COLO668 (cell line): ENCODE results near the gene LIN28B.
"Not testable (repeated sequence)": the region's sequence is repeated elsewhere in the genome, so short reads cannot be mapped to it uniquely, and the experiment has no call there.

ENCODE experiments used
- DNase-seq: peaks from one replicate; lab custom pipeline; 2025; ENCODE audit not compliant: unreplicated experiment; lab: John Stamatoyannopoulos, UW

LIN28B gene

GRCh38 chr6:105066233-105066632 is 109.3 kb downstream of the LIN28B start:
- no peak for DNase-seq

DNA sequence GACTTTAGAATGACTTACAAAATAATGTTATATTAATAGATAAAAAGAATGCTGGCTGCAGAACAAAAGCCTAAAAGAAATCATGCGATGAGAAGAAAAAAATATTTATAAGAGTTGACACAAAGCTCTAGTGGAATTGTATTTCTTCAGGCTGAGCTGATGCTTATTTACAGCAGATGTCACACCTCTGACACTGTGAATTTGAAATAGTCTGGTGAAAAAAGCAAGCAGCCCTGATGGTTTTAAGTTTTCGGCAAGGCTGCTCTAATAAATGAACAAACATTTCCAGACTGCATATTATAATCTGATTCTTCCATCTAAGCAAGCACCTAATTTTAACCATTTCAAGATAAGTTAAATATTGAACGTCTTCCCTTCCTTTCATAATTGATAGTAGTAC is 109.9 kb downstream of the LIN28B start:
- DNase-seq = no peak

DNA sequence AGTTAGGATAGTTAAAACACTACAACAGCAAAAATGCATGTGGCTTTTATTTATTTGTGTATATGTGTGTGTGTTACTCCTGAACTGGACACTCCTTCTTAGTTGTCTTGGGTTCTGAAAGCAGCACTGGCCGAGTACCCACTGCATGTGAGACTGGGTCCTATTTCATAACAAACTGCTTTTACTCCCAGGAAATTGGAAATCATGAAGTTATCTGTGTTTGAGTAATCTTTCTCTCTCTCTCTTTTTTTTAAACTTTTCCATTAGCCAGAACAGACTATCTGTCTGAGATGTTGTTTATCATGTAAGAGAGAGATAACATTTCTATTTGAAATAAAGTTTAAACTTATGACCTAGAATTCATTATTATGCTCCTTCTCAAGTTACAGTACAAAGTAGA is 110.4 kb downstream of the LIN28B start:
- no peak for DNase-seq

DNA sequence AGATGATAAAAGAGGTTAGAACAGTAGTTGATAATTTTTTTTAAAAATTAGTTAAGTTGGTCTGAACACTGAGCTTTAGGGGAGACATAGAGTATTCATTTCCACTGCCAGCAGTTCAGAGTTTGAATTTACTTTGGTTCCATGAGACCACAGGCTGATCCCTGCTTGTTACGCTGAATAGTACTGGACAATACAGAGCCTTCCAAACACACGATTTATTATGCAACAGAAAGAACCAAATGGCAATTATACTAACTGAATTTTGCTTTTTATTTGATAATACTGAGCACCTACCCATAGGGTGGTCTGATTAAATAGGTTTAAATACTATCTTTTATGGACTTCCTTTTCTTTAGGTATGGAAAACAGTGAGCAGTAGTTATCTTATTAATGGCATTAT is 111.5 kb downstream of the LIN28B start:
- DNase-seq = no peak

- DNase-seq = no peak
Observed at GRCh38 chr6:105069821-105070445, 113.0 kb downstream of the LIN28B start.

DNA sequence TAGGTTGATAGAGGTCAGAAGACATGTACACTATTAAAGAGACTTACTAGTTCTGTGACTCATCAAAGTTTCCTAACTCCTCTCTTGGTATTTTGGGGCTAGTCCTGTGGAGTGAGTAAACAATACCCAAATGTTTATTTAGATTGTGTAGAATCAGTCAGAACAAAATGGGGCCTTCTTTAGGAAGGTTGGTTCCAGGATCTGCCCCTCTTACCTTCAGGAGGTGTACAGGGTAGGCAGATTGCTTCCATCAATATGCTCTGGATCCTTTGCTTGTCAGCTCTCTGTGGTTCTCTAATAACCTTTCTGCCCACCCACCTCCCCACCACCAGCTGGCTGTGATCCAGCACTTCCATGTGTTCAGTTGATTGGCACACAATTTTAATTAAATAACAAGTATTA is 115.9 kb downstream of the LIN28B start:
- DNase-seq = no peak

DNA sequence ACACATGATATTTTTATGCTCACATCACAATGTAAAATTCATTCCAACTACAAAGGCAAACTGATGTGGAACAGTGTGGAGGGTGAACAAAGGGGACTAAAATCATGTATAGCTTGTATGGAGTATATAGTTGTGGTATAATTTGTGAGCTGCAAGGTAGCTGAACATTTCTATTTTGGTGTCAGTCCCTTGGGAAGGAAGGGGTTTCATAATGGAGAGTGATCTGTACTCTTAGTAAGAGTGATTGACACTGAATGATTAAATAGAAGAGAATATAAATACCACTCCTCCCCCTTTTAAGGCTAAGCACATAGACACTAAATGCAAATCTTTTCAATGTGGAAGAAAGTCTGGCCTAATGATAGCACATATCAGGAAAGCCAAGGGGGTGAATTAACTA is 118.3 kb downstream of the LIN28B start:
- DNase-seq = no peak

- not testable (repeated sequence) for DNase-seq
Observed at GRCh38 chr6:105076418-105076817, 119.5 kb downstream of the LIN28B start.

DNA sequence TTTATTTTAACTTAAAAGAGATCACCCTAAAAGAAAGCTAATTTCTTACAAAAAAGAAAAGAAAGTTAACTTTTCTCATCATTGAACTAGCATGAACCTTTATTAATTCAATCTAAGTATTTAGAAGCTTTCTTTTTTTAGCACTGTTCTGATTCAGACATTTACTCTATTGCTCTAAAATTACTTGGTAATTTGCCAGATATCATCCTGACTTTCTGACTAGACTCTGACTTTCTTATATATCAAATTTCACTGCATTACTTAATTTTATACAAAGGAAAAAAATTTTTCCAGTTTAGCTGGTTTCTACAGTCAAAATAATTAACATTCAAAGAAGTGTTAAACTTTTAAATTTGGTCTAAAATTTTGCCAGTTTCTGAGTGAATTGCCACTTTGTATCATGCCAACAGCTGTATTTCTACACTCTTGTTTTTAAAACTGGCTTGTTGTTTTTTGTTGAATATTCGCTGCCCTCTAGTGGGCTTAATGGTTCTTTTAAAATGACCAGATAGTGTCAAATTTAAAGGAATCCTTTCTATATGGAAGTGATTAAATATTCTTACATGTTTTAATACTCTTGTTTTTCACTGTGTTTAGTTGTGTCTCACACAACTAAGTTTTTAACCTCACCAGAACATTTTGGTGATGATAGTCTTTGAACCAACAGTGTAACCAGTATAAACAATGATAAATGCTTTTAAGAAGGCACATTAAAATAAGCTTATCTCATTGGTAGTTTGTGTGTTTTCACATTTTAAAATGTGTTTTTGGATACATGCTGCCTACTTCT is 120.9 kb downstream of the LIN28B start:
- DNase-seq = no peak

DNA sequence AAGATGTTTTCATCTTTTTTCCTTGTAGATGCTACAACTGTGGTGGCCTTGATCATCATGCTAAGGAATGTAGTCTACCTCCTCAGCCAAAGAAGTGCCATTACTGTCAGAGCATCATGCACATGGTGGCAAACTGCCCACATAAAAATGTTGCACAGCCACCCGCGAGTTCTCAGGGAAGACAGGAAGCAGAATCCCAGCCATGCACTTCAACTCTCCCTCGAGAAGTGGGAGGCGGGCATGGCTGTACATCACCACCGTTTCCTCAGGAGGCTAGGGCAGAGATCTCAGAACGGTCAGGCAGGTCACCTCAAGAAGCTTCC is 121.4 kb downstream of the LIN28B start:
- DNase-seq = no peak

- no peak for DNase-seq
Observed at GRCh38 chr6:105080279-105080678, 123.4 kb downstream of the LIN28B start.

GRCh38 chr6:105081662-105082061 is 124.8 kb downstream of the LIN28B start:
- not testable (repeated sequence) for DNase-seq

DNA sequence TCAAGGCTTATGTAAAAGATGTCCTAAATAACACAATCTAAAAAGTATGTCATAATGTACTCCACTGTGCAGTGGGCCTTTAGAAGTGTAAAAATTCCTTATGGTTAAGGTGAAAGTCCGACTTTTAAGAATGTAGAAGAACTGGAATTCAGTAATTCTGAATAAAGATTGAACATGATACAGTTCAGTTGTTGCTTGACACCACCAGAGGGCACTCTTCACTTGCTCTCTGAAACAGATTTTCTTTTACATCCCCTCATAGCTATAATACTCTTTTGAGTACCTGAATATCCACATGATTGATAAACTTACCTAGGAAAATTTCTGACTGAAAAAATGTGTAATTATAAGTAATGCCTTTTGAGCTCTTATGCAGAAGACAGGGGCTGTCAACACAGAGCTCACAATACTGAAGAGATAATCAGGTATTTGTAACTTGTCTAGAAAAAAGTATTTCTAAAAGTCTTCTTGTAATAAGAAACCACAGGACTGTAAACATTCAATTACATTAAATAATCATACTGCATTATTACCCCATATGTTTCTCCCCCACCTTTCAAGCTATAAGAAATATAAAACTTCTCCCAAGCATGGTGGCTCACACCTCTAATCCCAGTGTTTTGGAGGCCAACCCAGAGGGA is 130.8 kb downstream of the LIN28B start:
- DNase-seq = peak; percentile 24

DNA sequence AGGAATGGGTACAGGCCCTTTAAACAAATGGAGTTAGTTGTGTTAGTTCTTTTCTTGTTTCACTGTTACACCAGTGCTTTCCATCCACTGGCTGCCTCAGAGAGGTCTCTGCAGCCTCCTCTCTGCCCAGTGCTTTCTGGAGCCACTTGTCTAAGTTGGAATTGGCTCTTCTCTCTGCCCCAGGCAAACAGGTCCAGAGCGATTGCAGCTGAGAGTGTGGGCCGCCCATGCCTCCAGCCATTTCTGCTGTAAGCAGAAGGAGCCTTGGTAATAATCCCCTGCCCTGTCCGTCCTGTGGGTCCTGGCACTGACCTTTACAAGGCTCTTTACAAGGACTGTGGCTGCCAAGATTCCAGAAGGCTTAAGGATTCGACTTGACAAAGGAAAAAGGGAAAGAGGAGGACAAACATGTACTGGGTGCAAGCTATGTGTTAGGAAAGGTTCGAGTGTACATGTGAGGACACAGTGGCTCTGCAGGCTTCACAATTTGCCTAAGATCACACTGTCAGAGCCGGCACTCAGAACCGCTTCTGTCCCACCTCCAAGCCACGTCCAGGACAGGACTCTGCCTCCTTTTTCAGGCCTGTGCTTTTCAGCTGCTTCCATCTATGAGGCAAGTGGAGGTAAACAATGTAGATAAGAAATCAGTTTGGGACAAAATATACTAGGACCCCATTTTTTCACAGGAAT is 134.4 kb downstream of the LIN28B start:
- DNase-seq = no peak

DNA sequence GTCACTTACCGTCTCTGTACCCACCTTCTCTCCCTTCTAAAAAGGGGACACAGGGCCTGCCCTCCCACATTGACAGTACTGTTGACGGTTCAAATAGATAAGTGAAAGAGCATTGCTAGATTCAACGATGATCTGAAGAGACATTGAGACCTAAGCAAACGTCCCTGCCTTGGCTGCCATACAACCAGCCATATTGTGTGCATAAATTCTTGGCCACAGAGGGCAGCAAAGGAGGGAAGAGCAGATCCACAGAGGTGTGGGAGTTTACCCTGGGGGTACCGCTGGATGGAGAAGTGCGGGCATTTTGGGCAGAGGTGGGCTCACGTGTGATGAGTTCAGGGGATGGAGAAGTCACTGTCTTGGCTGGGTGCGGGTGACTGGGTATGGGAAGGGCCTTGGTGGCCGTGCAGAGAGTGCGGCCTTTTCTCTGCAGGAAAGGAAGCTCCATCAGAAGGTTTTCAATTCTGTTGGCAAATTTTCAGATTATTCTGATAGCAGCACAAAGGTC is 137.3 kb downstream of the LIN28B start:
- DNase-seq = no peak

DNA sequence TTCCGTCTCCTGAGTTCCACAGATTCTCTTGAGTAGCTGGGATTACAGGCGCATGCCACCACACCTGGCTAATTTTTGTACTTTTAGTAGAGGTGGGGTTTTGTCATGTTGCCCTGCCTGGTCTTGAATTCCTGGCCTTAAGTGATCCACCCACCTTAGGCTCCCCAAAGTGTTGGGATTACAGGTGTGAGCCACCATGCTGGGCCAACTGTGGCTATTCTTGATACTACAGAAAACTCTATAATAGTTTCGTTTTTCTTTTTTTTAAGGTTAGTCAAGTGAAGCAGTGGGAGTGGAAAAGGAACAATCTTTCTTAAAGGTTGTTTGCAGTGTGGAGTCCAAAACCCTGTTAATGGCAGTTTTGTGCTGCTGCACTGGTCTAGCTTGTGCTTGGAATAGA is 138.2 kb downstream of the LIN28B start:
- DNase-seq = no peak

- DNase-seq = no peak
Observed at GRCh38 chr6:105097288-105097687, 140.4 kb downstream of the LIN28B start.

DNA sequence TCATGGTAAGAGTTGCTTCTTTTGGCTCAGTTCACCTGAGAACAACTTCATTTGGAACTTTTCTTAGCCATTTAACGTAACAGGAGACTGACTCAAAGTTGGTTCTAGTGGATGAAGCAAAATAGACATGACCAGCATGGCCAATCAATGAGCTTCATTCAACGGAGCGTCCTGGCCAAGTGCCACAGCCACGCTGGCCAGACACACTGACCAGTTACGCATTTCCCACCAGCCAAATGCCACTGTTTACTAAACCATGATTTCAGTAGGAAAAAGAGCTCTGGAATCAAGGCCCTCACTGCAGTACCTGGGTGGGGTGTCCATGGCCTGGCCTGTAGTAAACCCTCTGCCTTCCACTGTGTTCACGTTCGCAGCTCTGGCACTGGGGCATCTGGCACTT is 142.5 kb downstream of the LIN28B start:
- DNase-seq = no peak

- DNase-seq = no peak
Observed at GRCh38 chr6:105102186-105102585, 145.3 kb downstream of the LIN28B start.

GRCh38 chr6:105105094-105105493 is 148.2 kb downstream of the LIN28B start:
- DNase-seq = no peak

DNA sequence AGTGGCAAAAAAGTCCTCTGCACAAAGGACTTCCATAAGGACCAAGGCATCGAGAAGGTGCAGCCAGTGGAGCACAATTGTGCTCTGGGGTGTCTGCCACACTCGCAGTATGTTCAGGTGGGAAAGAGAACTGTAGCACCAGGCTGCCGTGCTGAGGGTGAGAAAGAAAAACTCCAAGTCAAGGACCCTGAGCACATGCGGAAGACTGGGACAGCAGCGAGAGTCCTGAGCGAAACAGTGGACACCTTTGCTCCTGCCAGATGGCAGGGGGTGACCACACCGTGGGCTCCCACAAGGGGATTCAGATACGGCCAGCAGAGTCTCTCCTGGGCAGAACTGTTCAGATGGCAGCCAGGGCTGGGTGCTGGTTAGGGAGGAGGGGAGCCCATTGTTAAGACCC is 149.4 kb downstream of the LIN28B start:
- DNase-seq = no peak

- no peak for DNase-seq
Observed at GRCh38 chr6:105107207-105107606, 150.3 kb downstream of the LIN28B start.
